GM18858 (cell line): ENCODE measurements around the gene ATRN.
"Not testable (repeated sequence)": the region's sequence is repeated elsewhere in the genome, so short reads cannot be mapped to it uniquely, and the experiment has no call there.

Experiments
- ATAC-seq: cut with Tn5 transposase; IDR thresholded peaks from one replicate; pipeline ENCODE4 v1.9.1; 2021; ENCODE audit not compliant: unreplicated experiment

Gene ATRN

GRCh38 chr20:3465301-3465700 is 5.5 kb upstream of the ATRN start:
- no peak for ATAC-seq

GRCh38 chr20:3470208-3470626 is 601 bp upstream of the ATRN start:
- no peak for ATAC-seq

GRCh38 chr20:3471397-3472021 is 691 bp downstream of the ATRN start:
- ATAC-seq = peak; percentile 21

GRCh38 chr20:3472105-3472504 is 1.3 kb downstream of the ATRN start:
- ATAC-seq = no peak

- ATAC-seq = no peak
Measured at GRCh38 chr20:3473324-3473723, 2.5 kb downstream of the ATRN start.

- ATAC-seq = no peak
Measured at GRCh38 chr20:3473944-3474343, 3.1 kb downstream of the ATRN start.

GRCh38 chr20:3477003-3477860 is 6.4 kb downstream of the ATRN start:
- ATAC-seq = not testable (repeated sequence)

- ATAC-seq = no peak
Measured at GRCh38 chr20:3477861-3478544, 7.2 kb downstream of the ATRN start.

- ATAC-seq = no peak
Measured at GRCh38 chr20:3479025-3479424, 8.2 kb downstream of the ATRN start.

- ATAC-seq = no peak
Measured at GRCh38 chr20:3479759-3480615, 9.2 kb downstream of the ATRN start.

GRCh38 chr20:3483309-3483708 is 12.5 kb downstream of the ATRN start:
- no peak for ATAC-seq

- no peak for ATAC-seq
Measured at GRCh38 chr20:3483784-3484183, 13.0 kb downstream of the ATRN start.

- no peak for ATAC-seq
Measured at GRCh38 chr20:3485913-3486312, 15.1 kb downstream of the ATRN start.

GRCh38 chr20:3486850-3487249 is 16.0 kb downstream of the ATRN start:
- no peak for ATAC-seq

GRCh38 chr20:3492669-3493068 is 21.9 kb downstream of the ATRN start:
- ATAC-seq = no peak

GRCh38 chr20:3494218-3494617 is 23.4 kb downstream of the ATRN start:
- ATAC-seq = no peak

GRCh38 chr20:3502878-3503277 is 32.1 kb downstream of the ATRN start:
- ATAC-seq = no peak

- ATAC-seq = no peak
Measured at GRCh38 chr20:3505148-3505547, 34.3 kb downstream of the ATRN start.

GRCh38 chr20:3509064-3509463 is 38.2 kb downstream of the ATRN start:
- ATAC-seq = no peak

GRCh38 chr20:3510110-3510509 is 39.3 kb downstream of the ATRN start:
- ATAC-seq = no peak

GRCh38 chr20:3512239-3512638 is 41.4 kb downstream of the ATRN start:
- ATAC-seq = not testable (repeated sequence)
